ENCODE data around the gene NTRK3.

NTRK3 gene

DNA sequence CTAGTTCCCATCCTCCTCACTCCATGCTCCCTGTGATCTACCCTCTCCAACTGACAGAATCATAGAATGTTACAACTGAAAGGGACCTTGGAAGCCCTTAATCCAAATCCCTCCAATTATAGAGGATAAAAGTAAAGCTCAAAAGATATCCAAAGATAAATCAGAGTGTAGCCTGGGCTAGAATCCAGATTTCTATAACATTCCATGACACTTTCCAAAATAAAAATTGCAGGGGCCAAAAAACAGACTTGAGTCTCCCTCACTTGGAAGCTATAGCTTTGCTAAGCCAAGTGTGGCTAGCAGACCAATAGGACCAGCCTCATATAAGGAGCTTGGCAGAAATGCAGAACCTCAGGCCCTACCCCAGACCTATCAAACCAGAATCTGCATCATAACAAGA is 148.1 kb downstream of the NTRK3 start:
- H3K9me2 ChIP-seq (replicated peaks; ENCODE audit: low read depth, low read length) = no peaks in the 10 kb centered on the region
- no peaks in the 10 kb centered on the region for H3K36me3 ChIP-seq (ENCODE audit: insufficient read depth, low read length)
- no peaks in the 10 kb centered on the region for H4K20me1 ChIP-seq (ENCODE audit: insufficient read depth, low read length, poor library complexity, severe bottlenecking)
- no peaks in the 10 kb centered on the region for H3K9me3 ChIP-seq (ENCODE audit: insufficient read depth, low read depth, low read length)
- no peaks in the 10 kb centered on the region for H3K4me1 ChIP-seq (ENCODE audit: insufficient read depth, low read length, poor library complexity, severe bottlenecking)
- TF ChIP-seq, protein P1, sequence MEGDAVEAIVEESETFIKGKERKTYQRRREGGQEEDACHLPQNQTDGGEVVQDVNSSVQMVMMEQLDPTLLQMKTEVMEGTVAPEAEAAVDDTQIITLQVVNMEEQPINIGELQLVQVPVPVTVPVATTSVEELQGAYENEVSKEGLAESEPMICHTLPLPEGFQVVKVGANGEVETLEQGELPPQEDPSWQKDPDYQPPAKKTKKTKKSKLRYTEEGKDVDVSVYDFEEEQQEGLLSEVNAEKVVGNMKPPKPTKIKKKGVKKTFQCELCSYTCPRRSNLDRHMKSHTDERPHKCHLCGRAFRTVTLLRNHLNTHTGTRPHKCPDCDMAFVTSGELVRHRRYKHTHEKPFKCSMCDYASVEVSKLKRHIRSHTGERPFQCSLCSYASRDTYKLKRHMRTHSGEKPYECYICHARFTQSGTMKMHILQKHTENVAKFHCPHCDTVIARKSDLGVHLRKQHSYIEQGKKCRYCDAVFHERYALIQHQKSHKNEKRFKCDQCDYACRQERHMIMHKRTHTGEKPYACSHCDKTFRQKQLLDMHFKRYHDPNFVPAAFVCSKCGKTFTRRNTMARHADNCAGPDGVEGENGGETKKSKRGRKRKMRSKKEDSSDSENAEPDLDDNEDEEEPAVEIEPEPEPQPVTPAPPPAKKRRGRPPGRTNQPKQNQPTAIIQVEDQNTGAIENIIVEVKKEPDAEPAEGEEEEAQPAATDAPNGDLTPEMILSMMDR (conservative IDR thresholded peaks at IDR 0.05; ENCODE audit: low read length) = no peak
- TF ChIP-seq EZH2phosphoT487 (IDR thresholded peaks at IDR 0.05; ENCODE audit: borderline replicate concordance) = no peak
- H3F3A ChIP-seq (ENCODE audit: low read depth) = no peaks in the 10 kb centered on the region
- no peaks in the 10 kb centered on the region for H3K27me3 ChIP-seq (ENCODE audit: insufficient read depth, low read length, poor library complexity, severe bottlenecking)
- no peak overlapping the region for H3K4me2 ChIP-seq (ENCODE audit: low read depth, low read length, poor library complexity, severe bottlenecking)
- no peak overlapping the region for H2AFZ ChIP-seq (ENCODE audit: low read length)
- no peak overlapping the region for H3K4me3 ChIP-seq (ENCODE audit: low read length, poor library complexity, severe bottlenecking)
- no peak overlapping the region for H3K9ac ChIP-seq (ENCODE audit: low read depth, low read length, poor library complexity, severe bottlenecking)
- H3K79me2 ChIP-seq (ENCODE audit: insufficient read depth, low read length) = no peaks in the 10 kb centered on the region

DNA sequence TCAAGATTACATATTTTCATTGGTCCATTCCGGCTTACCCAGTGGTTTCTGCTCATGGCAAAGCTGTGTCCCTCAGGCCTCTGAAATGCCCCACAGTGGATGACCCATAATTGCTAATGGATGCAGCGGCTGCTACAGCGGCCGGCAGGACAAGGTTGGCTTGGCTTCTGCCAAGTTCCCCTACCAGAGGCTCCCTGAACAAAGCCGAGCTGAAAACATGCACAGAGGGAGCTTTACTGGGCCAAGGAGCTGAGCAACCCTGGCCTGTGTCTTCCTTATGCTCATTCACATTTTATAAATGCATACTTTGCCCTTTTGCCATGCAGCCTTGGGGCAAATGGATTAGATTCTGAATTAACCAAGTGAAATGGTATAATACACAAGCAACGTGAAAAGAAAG is 150.5 kb downstream of the NTRK3 start:
- H3K9ac ChIP-seq (ENCODE audit: low read depth, low read length, poor library complexity, severe bottlenecking) = no peak overlapping the region
- H3K4me2 ChIP-seq (ENCODE audit: low read depth, low read length, poor library complexity, severe bottlenecking) = no peak overlapping the region
- H3K9me3 ChIP-seq (ENCODE audit: insufficient read depth, low read depth, low read length) = no peaks in the 10 kb centered on the region
- no peak for TF ChIP-seq EZH2phosphoT487 (IDR thresholded peaks at IDR 0.05; ENCODE audit: borderline replicate concordance)
- TF ChIP-seq, protein P1 (conservative IDR thresholded peaks at IDR 0.05; ENCODE audit: low read length) = no peak
- no peaks in the 10 kb centered on the region for H3K36me3 ChIP-seq (ENCODE audit: insufficient read depth, low read length)
- H3K4me1 ChIP-seq (ENCODE audit: insufficient read depth, low read length, poor library complexity, severe bottlenecking) = no peaks in the 10 kb centered on the region
- H3K27me3 ChIP-seq (ENCODE audit: insufficient read depth, low read length, poor library complexity, severe bottlenecking) = no peaks in the 10 kb centered on the region
- H3K4me3 ChIP-seq (ENCODE audit: low read length, poor library complexity, severe bottlenecking) = no peak overlapping the region
- no peaks in the 10 kb centered on the region for H3K79me2 ChIP-seq (ENCODE audit: insufficient read depth, low read length)
- H4K20me1 ChIP-seq (ENCODE audit: insufficient read depth, low read length, poor library complexity, severe bottlenecking) = no peaks in the 10 kb centered on the region
- H3F3A ChIP-seq (ENCODE audit: low read depth) = no peaks in the 10 kb centered on the region
- no peak overlapping the region for H2AFZ ChIP-seq (ENCODE audit: low read length)
- H3K9me2 ChIP-seq (replicated peaks; ENCODE audit: low read depth, low read length) = no peaks in the 10 kb centered on the region

DNA sequence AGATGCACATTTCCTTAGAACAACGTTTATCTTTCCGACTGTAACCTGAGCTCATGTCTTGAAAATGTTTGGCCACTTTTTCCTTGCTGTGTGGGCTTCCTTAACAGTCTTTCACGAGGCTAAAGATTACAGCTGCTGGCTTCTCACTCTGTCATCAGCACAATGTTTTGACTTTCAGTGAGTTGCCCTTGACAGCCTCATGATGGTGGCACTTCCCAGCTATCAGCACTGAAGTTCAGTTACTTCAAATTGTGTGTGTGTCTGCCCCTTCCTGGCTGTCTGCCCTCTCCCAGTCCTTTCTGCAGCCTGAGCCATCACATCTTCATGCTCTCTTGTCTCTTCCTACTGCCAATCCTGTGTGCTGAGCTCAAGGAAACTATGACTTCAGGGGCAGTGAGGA is 152.2 kb downstream of the NTRK3 start:
- Histone ChIP-seq H3K4me2 (ENCODE audit: low read depth, low read length, poor library complexity, severe bottlenecking) (no peak overlapping the region), H3F3A (ENCODE audit: low read depth) (no peaks in the 10 kb centered on the region), H2AFZ (ENCODE audit: low read length) (no peak overlapping the region), H3K9ac (ENCODE audit: low read depth, low read length, poor library complexity, severe bottlenecking) (no peak overlapping the region), H3K4me1 (ENCODE audit: insufficient read depth, low read length, poor library complexity, severe bottlenecking) (no peaks in the 10 kb centered on the region), H4K20me1 (ENCODE audit: insufficient read depth, low read length, poor library complexity, severe bottlenecking) (no peaks in the 10 kb centered on the region), H3K9me2 (replicated peaks; ENCODE audit: low read depth, low read length) (no peaks in the 10 kb centered on the region), H3K36me3 (ENCODE audit: insufficient read depth, low read length) (no peaks in the 10 kb centered on the region), H3K9me3 (ENCODE audit: insufficient read depth, low read depth, low read length) (no peaks in the 10 kb centered on the region), H3K27me3 (ENCODE audit: insufficient read depth, low read length, poor library complexity, severe bottlenecking) (no peaks in the 10 kb centered on the region), H3K4me3 (ENCODE audit: low read length, poor library complexity, severe bottlenecking) (no peak overlapping the region), H3K79me2 (ENCODE audit: insufficient read depth, low read length) (no peaks in the 10 kb centered on the region)
- no peak for TF ChIP-seq EZH2phosphoT487 (IDR thresholded peaks at IDR 0.05; ENCODE audit: borderline replicate concordance)
- TF ChIP-seq, protein P1 (conservative IDR thresholded peaks at IDR 0.05; ENCODE audit: low read length) = no peak

All from Loucy (cell line).